ENCODE data around the gene THOC6.

DNA sequence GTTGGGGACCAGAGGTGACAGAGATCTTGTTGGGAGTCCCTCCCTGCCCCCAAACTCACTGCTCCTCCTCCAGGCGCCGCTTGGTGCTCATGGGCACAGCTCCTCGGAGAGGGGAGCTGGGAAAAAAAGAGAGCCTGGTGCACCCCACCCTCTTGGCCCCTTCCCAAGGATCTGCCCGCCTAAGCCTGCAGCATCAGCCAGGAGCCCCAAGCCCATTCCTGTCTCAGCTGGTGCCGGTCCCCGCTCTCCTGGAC is 493 bp upstream of the THOC6 start:
- TF ChIP-seq, protein P1, sequence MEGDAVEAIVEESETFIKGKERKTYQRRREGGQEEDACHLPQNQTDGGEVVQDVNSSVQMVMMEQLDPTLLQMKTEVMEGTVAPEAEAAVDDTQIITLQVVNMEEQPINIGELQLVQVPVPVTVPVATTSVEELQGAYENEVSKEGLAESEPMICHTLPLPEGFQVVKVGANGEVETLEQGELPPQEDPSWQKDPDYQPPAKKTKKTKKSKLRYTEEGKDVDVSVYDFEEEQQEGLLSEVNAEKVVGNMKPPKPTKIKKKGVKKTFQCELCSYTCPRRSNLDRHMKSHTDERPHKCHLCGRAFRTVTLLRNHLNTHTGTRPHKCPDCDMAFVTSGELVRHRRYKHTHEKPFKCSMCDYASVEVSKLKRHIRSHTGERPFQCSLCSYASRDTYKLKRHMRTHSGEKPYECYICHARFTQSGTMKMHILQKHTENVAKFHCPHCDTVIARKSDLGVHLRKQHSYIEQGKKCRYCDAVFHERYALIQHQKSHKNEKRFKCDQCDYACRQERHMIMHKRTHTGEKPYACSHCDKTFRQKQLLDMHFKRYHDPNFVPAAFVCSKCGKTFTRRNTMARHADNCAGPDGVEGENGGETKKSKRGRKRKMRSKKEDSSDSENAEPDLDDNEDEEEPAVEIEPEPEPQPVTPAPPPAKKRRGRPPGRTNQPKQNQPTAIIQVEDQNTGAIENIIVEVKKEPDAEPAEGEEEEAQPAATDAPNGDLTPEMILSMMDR (IDR thresholded peaks at IDR 0.05), result no peak
- TF ChIP-seq POLR2A (IDR thresholded peaks at IDR 0.05), result no peak

Measured in body of pancreas (tissue), 4 donors.